Activated T-helper 17 cell treated with anti-CD3 and anti-CD28 coated beads, Interleukin-2, amount 50 U/mL, for 72 hours (primary cell): ENCODE data around the gene PDZD8. TPM values are rescaled to one million over a fixed set of nuclear protein-coding genes. Genes with fewer than 3 reads are reported as not detected.

ENCODE experiments used
- ATAC-seq: fragments of 150-1000 bp; cut with Tn5 transposase; replicated peaks from 2 replicates; pipeline ENCODE4 v1.10.0; 2021; ENCODE audit warnings: mild to moderate bottlenecking, moderate library complexity
- H3K27ac Mint-ChIP-seq: one replicate; pipeline ENCODE4 v1.8.0; 2022; ENCODE audit warnings: mixed read lengths
- H3K27me3 Mint-ChIP-seq: one replicate; pipeline ENCODE4 v1.8.0; 2022; ENCODE audit warnings: mixed read lengths
- H3K36me3 Mint-ChIP-seq: one replicate; pipeline ENCODE4 v1.8.0; 2022; ENCODE audit warnings: low read depth, mild to moderate bottlenecking, mixed read lengths
- H3K4me1 Mint-ChIP-seq: one replicate; pipeline ENCODE4 v1.8.0; 2022; ENCODE audit warnings: mixed read lengths
- H3K4me3 Mint-ChIP-seq: one replicate; pipeline ENCODE4 v1.8.0; 2022; ENCODE audit warnings: mild to moderate bottlenecking, mixed read lengths
- H3K9me3 Mint-ChIP-seq: one replicate; pipeline ENCODE4 v1.8.0; 2022; ENCODE audit warnings: mixed read lengths
- total RNA-seq, 2 donors: library from RNA; stranded (reverse); gene quantifications; one replicate each; pipeline ENCODE4 v1.2.3, GENCODE V29; 2022

The PDZD8 gene
- total RNA-seq, 2 donors from 2014 or later, result 14.7 to 15.6 TPM

- Mint-ChIP-seq H3K4me1 (no peaks in the 10 kb centered on the region), H3K27ac (no peak overlapping the region), H3K9me3 (no peaks in the 10 kb centered on the region), H3K36me3 (no peaks in the 10 kb centered on the region), H3K27me3 (no peaks in the 10 kb centered on the region), H3K4me3 (no peak overlapping the region)
- no peak for ATAC-seq
These were observed 102.8 kb downstream of the PDZD8 start for GRCh38 chr10:117272195-117273076.

GRCh38 chr10:117271427-117271826 lies 103.8 kb downstream of the PDZD8 start:
- H3K4me3 Mint-ChIP-seq, result no peak overlapping the region
- no peaks in the 10 kb centered on the region for H3K27me3 Mint-ChIP-seq
- no peaks in the 10 kb centered on the region for H3K9me3 Mint-ChIP-seq
- H3K36me3 Mint-ChIP-seq, result no peaks in the 10 kb centered on the region
- no peaks in the 10 kb centered on the region for H3K4me1 Mint-ChIP-seq
- ATAC-seq, result no peak
- no peak overlapping the region for H3K27ac Mint-ChIP-seq

DNA sequence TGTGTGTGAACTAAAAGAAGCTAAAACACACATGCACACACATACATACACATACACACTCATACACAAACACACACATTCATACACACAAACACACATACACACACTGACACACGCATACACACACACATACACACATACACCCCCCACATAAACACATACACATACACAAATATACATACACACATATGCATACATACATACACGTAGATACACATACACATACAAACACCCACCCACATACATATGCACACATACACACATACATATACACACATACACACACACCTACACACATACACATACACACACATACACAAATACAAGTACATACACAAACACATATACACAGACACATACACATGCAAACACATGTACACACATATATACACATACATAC lies 106.3 kb downstream of the PDZD8 start:
- Mint-ChIP-seq H3K9me3 (no peaks in the 10 kb centered on the region), H3K4me1 (no peaks in the 10 kb centered on the region), H3K27me3 (peaks cover 12% of the 10 kb centered on the region), H3K36me3 (no peaks in the 10 kb centered on the region), H3K27ac (no peak overlapping the region), H3K4me3 (no peak overlapping the region)
- ATAC-seq, result no peak

DNA sequence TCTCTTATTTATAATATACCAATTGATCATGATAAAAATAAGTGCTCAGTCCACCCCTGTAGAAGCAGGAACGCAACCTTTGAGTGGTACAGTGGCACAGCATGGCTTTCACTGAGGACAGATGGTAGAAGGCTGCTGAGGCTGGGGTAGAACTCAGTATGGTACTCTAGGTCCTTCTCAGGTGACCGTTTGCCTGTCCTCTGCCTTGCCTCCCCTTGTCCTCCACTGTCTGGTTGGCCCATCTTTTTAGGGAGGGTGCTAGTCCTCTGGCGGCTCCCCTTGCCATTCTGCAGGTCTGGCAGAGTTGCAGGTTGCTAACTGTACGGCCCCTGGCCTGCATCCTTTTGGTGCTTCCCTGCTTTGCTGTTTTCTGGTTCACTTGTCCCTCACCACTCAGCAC lies 107.0 kb downstream of the PDZD8 start:
- H3K36me3 Mint-ChIP-seq, result no peaks in the 10 kb centered on the region
- no peaks in the 10 kb centered on the region for H3K4me1 Mint-ChIP-seq
- H3K4me3 Mint-ChIP-seq, result no peak overlapping the region
- no peaks in the 10 kb centered on the region for H3K9me3 Mint-ChIP-seq
- no peak for ATAC-seq
- no peak overlapping the region for H3K27ac Mint-ChIP-seq
- H3K27me3 Mint-ChIP-seq, result peaks cover 12% of the 10 kb centered on the region

- Mint-ChIP-seq H3K9me3 (no peaks in the 10 kb centered on the region), H3K4me1 (no peaks in the 10 kb centered on the region), H3K4me3 (no peak overlapping the region), H3K27ac (no peak overlapping the region), H3K36me3 (no peaks in the 10 kb centered on the region), H3K27me3 (peaks cover 21% of the 10 kb centered on the region)
- no peak for ATAC-seq
These were observed 108.4 kb downstream of the PDZD8 start for GRCh38 chr10:117266812-117267211.

- Mint-ChIP-seq H3K27ac (no peak overlapping the region), H3K4me3 (no peak overlapping the region), H3K27me3 (peaks cover 25% of the 10 kb centered on the region), H3K9me3 (no peaks in the 10 kb centered on the region), H3K36me3 (no peaks in the 10 kb centered on the region), H3K4me1 (no peaks in the 10 kb centered on the region)
- no peak for ATAC-seq
These were observed 108.8 kb downstream of the PDZD8 start for GRCh38 chr10:117266400-117266799.

- Mint-ChIP-seq H3K36me3 (no peaks in the 10 kb centered on the region), H3K27ac (no peak overlapping the region), H3K27me3 (peaks cover 35% of the 10 kb centered on the region), H3K4me3 (no peak overlapping the region), H3K4me1 (no peaks in the 10 kb centered on the region), H3K9me3 (no peaks in the 10 kb centered on the region)
- no peak for ATAC-seq
These were observed 110.5 kb downstream of the PDZD8 start for GRCh38 chr10:117264782-117265181.

DNA sequence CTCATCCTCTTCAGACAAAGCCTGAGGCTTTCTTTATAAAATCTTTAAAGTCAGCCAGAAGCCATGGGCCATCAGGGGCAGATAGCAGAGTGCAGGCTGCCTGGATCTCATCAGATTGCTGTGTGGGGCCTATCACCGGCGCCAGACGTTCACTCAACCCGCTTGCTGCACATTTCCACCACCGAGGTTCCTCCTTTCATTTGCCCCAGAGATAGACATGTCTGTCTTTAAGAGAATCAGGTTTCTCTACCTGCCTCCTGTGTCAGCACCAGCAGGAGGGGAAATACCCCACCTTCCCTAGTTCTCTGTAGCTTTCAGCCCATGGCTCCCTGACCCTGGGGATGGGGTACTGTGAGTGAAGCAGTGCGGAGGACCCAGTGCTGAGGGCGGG lies 112.3 kb downstream of the PDZD8 start:
- Mint-ChIP-seq H3K9me3 (no peaks in the 10 kb centered on the region), H3K27me3 (peaks cover 50% of the 10 kb centered on the region), H3K27ac (no peak overlapping the region), H3K4me1 (no peaks in the 10 kb centered on the region), H3K36me3 (no peaks in the 10 kb centered on the region), H3K4me3 (no peak overlapping the region)
- no peak for ATAC-seq

DNA sequence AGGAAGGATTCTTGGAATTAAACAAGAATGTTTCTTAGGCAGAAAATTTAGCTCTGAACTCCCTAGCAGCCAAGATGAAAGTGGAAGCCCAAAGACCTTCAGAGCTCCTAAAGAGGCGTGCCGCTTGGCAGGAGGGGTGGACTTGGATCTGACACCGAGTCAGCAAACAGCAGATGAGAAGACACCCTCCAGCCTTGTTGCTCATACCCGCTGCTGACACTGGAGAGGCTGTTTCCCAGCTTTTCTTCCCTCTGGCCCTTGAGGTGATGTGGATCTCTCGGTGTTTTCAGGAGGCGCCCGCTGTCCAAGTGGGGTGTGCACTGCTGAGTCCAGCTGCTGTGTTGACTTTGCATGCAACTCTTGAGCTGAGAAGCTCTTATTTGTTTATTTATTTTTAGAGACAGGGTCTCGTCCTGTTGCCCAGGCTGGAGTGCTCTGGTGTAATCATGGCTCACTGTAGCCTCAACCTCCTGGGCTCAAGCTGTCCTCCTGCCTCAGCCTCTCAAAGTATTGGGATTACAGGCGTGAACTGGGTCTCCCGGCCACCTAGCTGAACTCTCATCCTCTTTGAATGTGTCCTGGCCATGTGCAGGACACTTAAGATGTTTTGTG lies 112.8 kb downstream of the PDZD8 start:
- Mint-ChIP-seq H3K36me3 (no peaks in the 10 kb centered on the region), H3K27ac (no peak overlapping the region), H3K4me1 (no peaks in the 10 kb centered on the region), H3K4me3 (no peak overlapping the region), H3K27me3 (peaks cover 50% of the 10 kb centered on the region), H3K9me3 (no peaks in the 10 kb centered on the region)
- ATAC-seq, result no peak

GRCh38 chr10:117261501-117261900 lies 113.7 kb downstream of the PDZD8 start:
- Mint-ChIP-seq H3K4me3 (no peak overlapping the region), H3K27ac (no peak overlapping the region), H3K27me3 (peaks cover 50% of the 10 kb centered on the region), H3K9me3 (no peaks in the 10 kb centered on the region), H3K36me3 (no peaks in the 10 kb centered on the region), H3K4me1 (no peaks in the 10 kb centered on the region)
- ATAC-seq, result no peak

DNA sequence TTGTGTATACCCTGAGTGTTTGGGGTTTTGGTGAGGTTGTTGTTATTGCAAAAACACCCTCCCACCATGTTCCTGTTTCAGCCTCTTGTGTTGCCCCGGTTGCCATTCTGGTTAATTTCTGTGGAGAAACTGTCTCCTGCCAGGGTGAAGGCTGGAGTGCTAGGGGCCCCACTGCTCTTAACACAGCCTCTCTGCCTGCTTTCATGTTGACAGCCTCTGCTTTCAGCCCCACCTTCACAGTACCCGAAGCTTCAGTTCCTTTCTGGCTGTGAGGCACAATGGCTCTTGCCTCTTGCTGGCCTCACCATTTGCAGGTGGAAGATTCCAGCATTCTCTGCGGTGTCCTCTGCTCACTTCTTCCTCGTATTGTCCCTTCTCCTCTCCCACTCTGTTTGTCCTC lies 115.2 kb downstream of the PDZD8 start:
- no peak overlapping the region for H3K4me3 Mint-ChIP-seq
- no peaks in the 10 kb centered on the region for H3K4me1 Mint-ChIP-seq
- no peak overlapping the region for H3K27ac Mint-ChIP-seq
- no peaks in the 10 kb centered on the region for H3K36me3 Mint-ChIP-seq
- peaks cover 45% of the 10 kb centered on the region for H3K27me3 Mint-ChIP-seq
- H3K9me3 Mint-ChIP-seq, result no peaks in the 10 kb centered on the region
- no peak for ATAC-seq

DNA sequence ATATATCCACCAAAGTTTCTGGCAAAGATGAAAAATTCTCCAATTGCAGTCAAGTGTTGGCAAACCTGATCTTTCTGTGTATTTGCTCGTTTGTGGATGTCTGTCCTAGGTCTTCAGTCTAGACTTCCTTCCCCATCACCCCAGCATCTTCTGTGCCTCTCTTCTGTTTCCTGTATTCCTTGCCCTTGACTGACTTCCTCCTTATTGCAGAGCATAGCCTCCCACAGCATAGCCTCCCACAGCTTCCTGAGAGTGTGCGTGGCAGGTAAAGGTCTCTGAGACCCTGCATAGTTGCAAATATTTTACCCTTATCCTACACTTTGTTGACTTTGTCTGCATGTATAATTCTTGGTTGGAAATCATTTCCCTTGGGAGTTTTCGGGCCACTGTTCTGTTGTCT lies 116.0 kb downstream of the PDZD8 start:
- no peak overlapping the region for H3K27ac Mint-ChIP-seq
- ATAC-seq, result no peak
- no peak overlapping the region for H3K4me3 Mint-ChIP-seq
- no peaks in the 10 kb centered on the region for H3K4me1 Mint-ChIP-seq
- peaks cover 43% of the 10 kb centered on the region for H3K27me3 Mint-ChIP-seq
- H3K9me3 Mint-ChIP-seq, result no peaks in the 10 kb centered on the region
- H3K36me3 Mint-ChIP-seq, result no peaks in the 10 kb centered on the region

DNA sequence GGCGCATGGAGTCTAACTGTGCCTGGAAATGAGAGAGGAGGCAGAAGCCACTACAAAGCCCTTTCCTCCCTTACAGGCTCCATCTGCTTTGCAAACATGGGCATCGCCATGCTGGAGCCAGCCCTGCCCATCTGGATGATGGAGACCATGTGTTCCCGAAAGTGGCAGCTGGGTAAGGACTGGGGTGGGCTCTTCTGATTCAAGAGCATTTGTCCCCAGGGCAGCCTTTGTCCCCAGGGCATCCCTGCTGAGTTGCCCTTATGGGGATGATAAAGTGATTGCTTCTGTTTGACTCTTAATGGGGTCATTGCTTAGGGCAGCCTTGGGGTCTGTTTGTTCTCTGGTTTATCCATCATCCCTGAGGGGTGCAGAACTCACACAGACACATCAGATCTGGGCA lies 117.5 kb downstream of the PDZD8 start:
- H3K27ac Mint-ChIP-seq, result no peak overlapping the region
- H3K27me3 Mint-ChIP-seq, result peaks cover 44% of the 10 kb centered on the region
- no peak for ATAC-seq
- no peaks in the 10 kb centered on the region for H3K9me3 Mint-ChIP-seq
- H3K4me1 Mint-ChIP-seq, result no peaks in the 10 kb centered on the region
- no peaks in the 10 kb centered on the region for H3K36me3 Mint-ChIP-seq
- no peak overlapping the region for H3K4me3 Mint-ChIP-seq

- no peak overlapping the region for H3K27ac Mint-ChIP-seq
- no peak for ATAC-seq
- H3K4me3 Mint-ChIP-seq, result no peak overlapping the region
- H3K4me1 Mint-ChIP-seq, result no peaks in the 10 kb centered on the region
- peaks cover 37% of the 10 kb centered on the region for H3K27me3 Mint-ChIP-seq
- no peaks in the 10 kb centered on the region for H3K36me3 Mint-ChIP-seq
- H3K9me3 Mint-ChIP-seq, result no peaks in the 10 kb centered on the region
These were observed 118.3 kb downstream of the PDZD8 start for GRCh38 chr10:117256910-117257309.

DNA sequence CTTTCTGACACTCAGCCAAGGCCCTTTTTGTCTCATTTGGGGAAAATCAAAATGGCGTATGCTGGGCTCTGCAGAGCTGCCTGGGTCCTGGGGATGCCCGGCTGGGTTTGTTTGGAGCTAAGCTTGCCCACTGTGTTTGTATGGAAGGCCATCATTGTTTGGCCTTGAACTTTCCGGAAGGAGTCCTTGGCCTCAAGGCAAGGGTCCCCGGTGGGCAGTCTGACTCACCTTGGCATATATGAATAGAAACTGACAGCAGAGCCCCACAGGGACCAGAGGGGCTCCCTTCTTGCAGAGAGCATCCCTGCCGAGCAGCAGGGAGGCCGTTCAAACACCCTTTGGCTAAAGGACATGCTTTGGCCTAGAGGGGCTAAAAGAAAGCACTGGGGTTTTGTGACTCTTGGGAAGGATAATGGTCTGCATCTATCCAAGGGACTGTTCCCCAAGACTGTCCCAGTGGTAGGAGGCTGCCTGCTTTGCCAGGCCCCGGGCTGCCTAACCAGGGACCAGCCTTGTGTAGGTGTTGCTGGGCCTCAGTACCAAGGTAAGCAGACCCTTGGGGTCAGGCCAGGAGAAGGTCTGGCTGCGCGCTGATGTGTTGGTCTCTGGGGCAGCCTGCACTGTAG lies 119.3 kb downstream of the PDZD8 start:
- no peak overlapping the region for H3K27ac Mint-ChIP-seq

More for the DNA sequence above, 119.3 kb downstream of the PDZD8 start:
- peaks cover 39% of the 10 kb centered on the region for H3K27me3 Mint-ChIP-seq
- H3K9me3 Mint-ChIP-seq, result no peaks in the 10 kb centered on the region
- no peak for ATAC-seq
- no peak overlapping the region for H3K4me3 Mint-ChIP-seq
- H3K36me3 Mint-ChIP-seq, result no peaks in the 10 kb centered on the region
- H3K4me1 Mint-ChIP-seq, result no peaks in the 10 kb centered on the region
